HG02885 (cell line): ENCODE data around the gene RPL36.
"Not testable (repeated sequence)": the region's sequence is repeated elsewhere in the genome, so short reads cannot be mapped to it uniquely, and the experiment has no call there.

Experiments used
- ATAC-seq: cut with Tn5 transposase; IDR thresholded peaks from one replicate; pipeline ENCODE4 v1.9.1; 2021; ENCODE audit warnings: mild to moderate bottlenecking; ENCODE audit not compliant: unreplicated experiment, poor library complexity

RPL36 gene

GRCh38 chr19:5687360-5688198 lies 2.5 kb upstream of the RPL36 start:
- no peak for ATAC-seq

- ATAC-seq: not testable (repeated sequence)
Measured at GRCh38 chr19:5688262-5688881, 1.7 kb upstream of the RPL36 start.

- no peak for ATAC-seq
Measured at GRCh38 chr19:5690955-5691821, 1.1 kb downstream of the RPL36 start.

- no peak for ATAC-seq
Measured at GRCh38 chr19:5691822-5692722, 2.0 kb downstream of the RPL36 start.

GRCh38 chr19:5692723-5693194 lies 2.7 kb downstream of the RPL36 start:
- ATAC-seq: no peak

- ATAC-seq: no peak
Measured at GRCh38 chr19:5693195-5694166, 3.4 kb downstream of the RPL36 start.

GRCh38 chr19:5694167-5694955 lies 4.3 kb downstream of the RPL36 start:
- no peak for ATAC-seq

- ATAC-seq: no peak
Measured at GRCh38 chr19:5694956-5695648, 5.0 kb downstream of the RPL36 start.

GRCh38 chr19:5695649-5696195 lies 5.6 kb downstream of the RPL36 start:
- no peak for ATAC-seq

- no peak for ATAC-seq
Measured at GRCh38 chr19:5696196-5697021, 6.3 kb downstream of the RPL36 start.

- no peak for ATAC-seq
Measured at GRCh38 chr19:5697022-5697889, 7.2 kb downstream of the RPL36 start.

- ATAC-seq: no peak
Measured at GRCh38 chr19:5697890-5698634, 8.0 kb downstream of the RPL36 start.

GRCh38 chr19:5698635-5699422 lies 8.7 kb downstream of the RPL36 start:
- ATAC-seq: no peak
